HepG2 (cell line): ENCODE data around the gene SEH1L. TPM values are rescaled to one million over a fixed set of nuclear protein-coding genes. Genes with fewer than 3 reads are reported as not detected.

ENCODE experiments used
- ATF7 ChIP-seq, 2 experiments: fragments of 450-650 bp in 1 of 2; sonication (generic) in 1 of 2; formaldehyde crosslinking in 1 of 2; IDR thresholded peaks; 2 replicates each; pipeline versions ENCODE4 v1.4.0 to v1.6.1; 2016 to 2020; ENCODE audit warnings: antibody characterized with exemption in 1 of 2, mild to moderate bottlenecking in 1 of 2, missing genetic modification reagents in 1 of 2
- EEA1 ChIP-seq: sonication (generic); formaldehyde crosslinking; IDR thresholded peaks from 2 replicates; pipeline ENCODE4 v1.5.1; 2020; ENCODE audit warnings: mild to moderate bottlenecking, missing genetic modification reagents, borderline replicate concordance
- HMG20B ChIP-seq: conservative IDR thresholded peaks from 2 replicates; pipeline ENCODE4 v1.6.1; 2016; ENCODE audit warnings: missing genetic modification reagents, missing compliant biosample characterization
- KLF15 ChIP-seq: sonication (generic); formaldehyde crosslinking; IDR thresholded peaks from 2 replicates; pipeline ENCODE4 v1.8.1; 2023; ENCODE audit warnings: borderline replicate concordance, mild to moderate bottlenecking, inconsistent platforms, missing genetic modification reagents, mixed read lengths
- PAF1 ChIP-seq: IDR thresholded peaks from 2 replicates; pipeline ENCODE4 v1.6.1; 2016; ENCODE audit warnings: missing genetic modification reagents, missing compliant biosample characterization
- PLSCR1 ChIP-seq: sonication (generic); formaldehyde crosslinking; IDR thresholded peaks from 2 replicates; pipeline ENCODE4 v1.5.0; 2020; ENCODE audit warnings: missing genetic modification reagents, mild to moderate bottlenecking, borderline replicate concordance
- RAD21 ChIP-seq: fragments of 450-650 bp; formaldehyde crosslinking; IDR thresholded peaks from 2 replicates; pipeline ENCODE4 v1.5.0; 2020; ENCODE audit warnings: mild to moderate bottlenecking
- SALL1 ChIP-seq: sonication (generic); formaldehyde crosslinking; IDR thresholded peaks from 2 replicates; pipeline ENCODE4 v1.8.0; 2022; ENCODE audit warnings: mild to moderate bottlenecking, missing genetic modification reagents
- SATB2 ChIP-seq: sonication (generic); formaldehyde crosslinking; IDR thresholded peaks from 2 replicates; pipeline ENCODE4 v1.5.0; 2020; ENCODE audit warnings: missing genetic modification reagents
- ZNF124 ChIP-seq: sonication (generic); formaldehyde crosslinking; IDR thresholded peaks from 2 replicates; pipeline ENCODE4 v1.4.0; 2020; ENCODE audit warnings: missing genetic modification reagents
- ZNF138 ChIP-seq: sonication (generic); formaldehyde crosslinking; IDR thresholded peaks from 2 replicates; pipeline ENCODE4 v1.5.0; 2020; ENCODE audit warnings: mild to moderate bottlenecking, low read depth, missing genetic modification reagents
- ZNF253 ChIP-seq: sonication (generic); formaldehyde crosslinking; IDR thresholded peaks from 2 replicates; pipeline ENCODE4 v1.8.0; 2022; ENCODE audit warnings: mild to moderate bottlenecking, missing genetic modification reagents, borderline replicate concordance
- ZNF446 ChIP-seq: sonication (generic); formaldehyde crosslinking; IDR thresholded peaks from 2 replicates; pipeline ENCODE4 v1.5.0; 2020; ENCODE audit warnings: mild to moderate bottlenecking, missing genetic modification reagents
- ZNF543 ChIP-seq: sonication (generic); formaldehyde crosslinking; IDR thresholded peaks from 2 replicates; pipeline ENCODE4 v1.4.0; 2020; ENCODE audit warnings: mild to moderate bottlenecking, missing genetic modification reagents
- ZNF720 ChIP-seq: sonication (generic); formaldehyde crosslinking; IDR thresholded peaks from 2 replicates; pipeline ENCODE4 v1.4.0; 2020; ENCODE audit warnings: missing genetic modification reagents
- ZNF761 ChIP-seq: sonication (generic); formaldehyde crosslinking; conservative IDR thresholded peaks from 2 replicates; pipeline ENCODE4 v1.4.0; 2020; ENCODE audit warnings: mild to moderate bottlenecking, missing genetic modification reagents
- polyA plus RNA-seq, 8 experiments: library from polyadenylated mRNA; depleted of rRNA in 3 of 8; stranded (reverse) in 7 of 8; unstranded in 1 of 8; fragments of >200 nt; fragmentation: Illumina TruSeq in 4 of 8; extraction: Trizol in 4 of 8; gene quantifications; 2 replicates each; pipeline versions ENCODE4 v1.2.1 to v1.2.3, GENCODE V29; 2011 to 2016; ENCODE audit warnings: low read depth in 4 of 8, missing spikeins in 1 of 8, mixed read lengths in 1 of 8; ENCODE audit not compliant: insufficient read depth in 1 of 8
- total RNA-seq, 5 experiments: library from RNA; depleted of rRNA; stranded (reverse); fragments of >200 nt; fragmentation: Illumina TruSeq; extraction: Trizol; gene quantifications; 2 replicates each; pipeline ENCODE4 v1.2.3, GENCODE V29; 2016; ENCODE audit warnings: low read depth in 1 of 5
- TF ChIP-seq, protein P1 (sequence below): sonication (generic); formaldehyde crosslinking; IDR thresholded peaks from 2 replicates; pipeline ENCODE4 v1.4.0; 2020; ENCODE audit warnings: missing genetic modification reagents
- TF ChIP-seq, protein P2 (sequence below): sonication (generic); formaldehyde crosslinking; IDR thresholded peaks from 2 replicates; pipeline ENCODE4 v1.4.0; 2020; ENCODE audit warnings: low read depth, mild to moderate bottlenecking, missing genetic modification reagents
- TF ChIP-seq, protein P3 (sequence below): sonication (generic); formaldehyde crosslinking; IDR thresholded peaks from 2 replicates; pipeline ENCODE4 v1.4.0; 2020; ENCODE audit warnings: missing genetic modification reagents

The SEH1L gene
- total and polyA plus RNA-seq, 2 of the 13 experiments (the other 11 are each of a cell fraction or from before 2014, with no cell fraction given), result 59.6 to 63.5 TPM

DNA sequence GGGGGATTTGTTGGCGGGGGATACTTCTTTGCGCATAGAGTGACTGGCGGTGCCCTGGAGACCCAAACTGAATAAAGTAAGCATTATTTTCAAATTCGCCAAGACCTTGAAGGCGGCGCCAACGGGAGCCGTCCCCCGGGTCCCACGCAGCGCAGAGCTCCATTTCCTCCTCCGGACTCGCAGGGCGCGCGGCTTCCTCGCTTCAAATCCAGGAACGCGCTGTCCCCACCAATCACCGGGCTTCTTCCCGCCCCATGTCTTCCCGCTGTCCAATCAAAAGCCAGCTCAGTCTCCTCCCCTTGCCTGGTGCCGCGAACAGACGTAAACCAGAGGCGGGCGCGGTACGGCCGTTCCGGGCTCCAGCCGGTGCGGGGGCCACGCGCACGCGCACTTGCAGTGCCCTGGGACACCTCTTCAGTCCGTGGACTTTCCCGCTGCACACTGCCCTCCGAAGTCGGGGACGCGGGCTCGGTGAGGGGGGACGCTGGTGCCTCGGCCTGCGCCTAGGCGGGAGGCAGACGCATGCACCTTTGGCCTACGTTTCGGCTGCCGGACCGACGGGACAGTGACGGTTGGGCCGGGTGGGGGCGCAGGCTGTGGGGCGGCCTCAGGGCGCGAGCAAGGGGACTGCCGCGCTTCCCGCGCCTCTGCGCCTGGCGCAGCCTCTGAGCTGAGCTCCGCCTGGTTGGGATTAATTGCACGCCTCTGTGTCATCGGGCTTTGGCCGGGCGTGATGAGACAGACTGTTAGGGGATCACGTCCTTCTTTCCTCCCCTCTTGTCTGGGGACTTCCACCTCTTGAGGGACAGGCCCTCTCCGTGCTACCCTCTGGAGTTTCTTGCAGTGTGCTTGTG lies 43.4 kb downstream of the SEH1L start, which contains the start of gene CEP192 (continued):
- TF ChIP-seq KLF15 (CRISPR knock-in tag) (no peak), ZNF124 (CRISPR knock-in tag) (peak; percentile 73; the same call in 1 of the 2 replicates), RAD21 (CRISPR knock-in tag) (peak; percentile 59; the same call in 1 of the 2 replicates), ZNF138 (CRISPR knock-in tag) (0 out of 2 replicates have a peak, but pooled peaks have one; percentile 79), SATB2 (CRISPR knock-in tag) (peak; percentile 92), ZNF720 (CRISPR knock-in tag) (no peak), PAF1 (CRISPR knock-in tag) (no peak), PLSCR1 (no peak), ATF7 (IDR thresholded peaks at IDR 0.05) (no peak), ATF7 (CRISPR knock-in tag; IDR thresholded peaks at IDR 0.05) (no peak), SALL1 (peak; percentile 93), ZNF761 (CRISPR knock-in tag) (peak; percentile 91), ZNF543 (CRISPR knock-in tag) (peak; percentile 84; the same call in 1 of the 2 replicates), ZNF253 (CRISPR knock-in tag) (0 out of 2 replicates have a peak, but pooled peaks have one; percentile 57), HMG20B (CRISPR knock-in tag) (0 out of 2 replicates have a peak, but pooled peaks have one; percentile 31), ZNF446 (CRISPR knock-in tag) (peak; percentile 76; the same call in 1 of the 2 replicates), EEA1 (CRISPR knock-in tag) (peak; percentile 86; the same call in 1 of the 2 replicates)
- TF ChIP-seq, protein P1, sequence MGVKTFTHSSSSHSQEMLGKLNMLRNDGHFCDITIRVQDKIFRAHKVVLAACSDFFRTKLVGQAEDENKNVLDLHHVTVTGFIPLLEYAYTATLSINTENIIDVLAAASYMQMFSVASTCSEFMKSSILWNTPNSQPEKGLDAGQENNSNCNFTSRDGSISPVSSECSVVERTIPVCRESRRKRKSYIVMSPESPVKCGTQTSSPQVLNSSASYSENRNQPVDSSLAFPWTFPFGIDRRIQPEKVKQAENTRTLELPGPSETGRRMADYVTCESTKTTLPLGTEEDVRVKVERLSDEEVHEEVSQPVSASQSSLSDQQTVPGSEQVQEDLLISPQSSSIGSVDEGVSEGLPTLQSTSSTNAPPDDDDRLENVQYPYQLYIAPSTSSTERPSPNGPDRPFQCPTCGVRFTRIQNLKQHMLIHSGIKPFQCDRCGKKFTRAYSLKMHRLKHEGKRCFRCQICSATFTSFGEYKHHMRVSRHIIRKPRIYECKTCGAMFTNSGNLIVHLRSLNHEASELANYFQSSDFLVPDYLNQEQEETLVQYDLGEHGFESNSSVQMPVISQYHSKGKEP (CRISPR knock-in tag), result peak; percentile 76; the same call in 1 of the 2 replicates
- TF ChIP-seq, protein P2, sequence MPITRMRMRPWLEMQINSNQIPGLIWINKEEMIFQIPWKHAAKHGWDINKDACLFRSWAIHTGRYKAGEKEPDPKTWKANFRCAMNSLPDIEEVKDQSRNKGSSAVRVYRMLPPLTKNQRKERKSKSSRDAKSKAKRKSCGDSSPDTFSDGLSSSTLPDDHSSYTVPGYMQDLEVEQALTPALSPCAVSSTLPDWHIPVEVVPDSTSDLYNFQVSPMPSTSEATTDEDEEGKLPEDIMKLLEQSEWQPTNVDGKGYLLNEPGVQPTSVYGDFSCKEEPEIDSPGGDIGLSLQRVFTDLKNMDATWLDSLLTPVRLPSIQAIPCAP (CRISPR knock-in tag), result no peak
- TF ChIP-seq, protein P3, sequence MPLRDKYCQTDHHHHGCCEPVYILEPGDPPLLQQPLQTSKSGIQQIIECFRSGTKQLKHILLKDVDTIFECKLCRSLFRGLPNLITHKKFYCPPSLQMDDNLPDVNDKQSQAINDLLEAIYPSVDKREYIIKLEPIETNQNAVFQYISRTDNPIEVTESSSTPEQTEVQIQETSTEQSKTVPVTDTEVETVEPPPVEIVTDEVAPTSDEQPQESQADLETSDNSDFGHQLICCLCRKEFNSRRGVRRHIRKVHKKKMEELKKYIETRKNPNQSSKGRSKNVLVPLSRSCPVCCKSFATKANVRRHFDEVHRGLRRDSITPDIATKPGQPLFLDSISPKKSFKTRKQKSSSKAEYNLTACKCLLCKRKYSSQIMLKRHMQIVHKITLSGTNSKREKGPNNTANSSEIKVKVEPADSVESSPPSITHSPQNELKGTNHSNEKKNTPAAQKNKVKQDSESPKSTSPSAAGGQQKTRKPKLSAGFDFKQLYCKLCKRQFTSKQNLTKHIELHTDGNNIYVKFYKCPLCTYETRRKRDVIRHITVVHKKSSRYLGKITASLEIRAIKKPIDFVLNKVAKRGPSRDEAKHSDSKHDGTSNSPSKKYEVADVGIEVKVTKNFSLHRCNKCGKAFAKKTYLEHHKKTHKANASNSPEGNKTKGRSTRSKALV (CRISPR knock-in tag), result peak; percentile 93
